ENCODE data around the gene GLT8D2.

Gene GLT8D2

GRCh38 chr12:103944964-103945363 is 105.0 kb downstream of the GLT8D2 start:
- DNase-seq: no peak
